HCT116 (cell line): ENCODE measurements around the gene MALL. TPM values are rescaled to one million over a fixed set of nuclear protein-coding genes. Genes with fewer than 3 reads are reported as not detected.

Experiments
- ATAC-seq: fragments of 200-7000 bp; cut with Tn5 transposase; 2 replicates; pipeline ENCODE4 v1.9.1; 2020; ENCODE audit warnings: mild to moderate bottlenecking, moderate library complexity
- Bru-seq: library from RNA; stranded (reverse); fragments of 400-500 nt; gene quantifications from one replicate; lab custom pipeline; 2021; lab: Mats Ljungman, UMichigan
- BruChase-seq, 2 experiments: library from RNA; stranded (reverse); fragments of 400-500 nt; gene quantifications; one replicate each; lab custom pipeline; 2021; lab: Mats Ljungman, UMichigan
- BruUV-seq: library from RNA; stranded (reverse); fragments of 400-500 nt; replicated peaks from 2 replicates; lab custom pipeline; 2021; lab: Mats Ljungman, UMichigan
- CTCF ChIA-PET: fragments of 300-600 bp; sonication (Branson Sonifier 250); formaldehyde crosslinking; loops from one replicate; lab custom pipeline; 2021; ENCODE audit warnings: antibody characterized with exemption; lab: Charles Lee
- POLR2A ChIA-PET: fragments of 300-600, 350-600 bp; sonication (Branson Sonifier 250); formaldehyde crosslinking; loops from one replicate; lab custom pipeline; 2021; ENCODE audit warnings: antibody characterized with exemption; lab: Charles Lee
- RAD21 ChIA-PET, 2 experiments: fragments of 300-600 bp; sonication (Branson Sonifier 250); formaldehyde crosslinking; loops; one replicate each; lab custom pipeline; 2023; ENCODE audit warnings: low total read pairs in 2 of 2; ENCODE audit not compliant: uncharacterized antibody in 2 of 2, unreplicated experiment in 2 of 2, low non-redundant PET in 1 of 2; lab: Charles Lee
- DNase-seq: peaks from one replicate; pipeline ENCODE4 v3.0.0-alpha.2; 2010; ENCODE audit warnings: low read depth, low spot score
- H2AFZ ChIP-seq: fragments of 200-600 bp; shearing (Covaris generic), sonication (generic); 2 replicates; pipeline ENCODE4 v1.6.1; 2017; ENCODE audit warnings: low read depth, mixed run types, mixed read lengths, antibody characterized with exemption, low read length; ENCODE audit not compliant: poor library complexity, severe bottlenecking
- H3K27ac ChIP-seq: 2 replicates; pipeline ENCODE4 v1.5.1; 2012; ENCODE audit warnings: low read depth, low read length
- H3K27me3 ChIP-seq: fragments of 200-600 bp; sonication (generic); 2 replicates; pipeline ENCODE4 v1.6.1; 2016; ENCODE audit warnings: mixed run types, low read length, mixed read lengths; ENCODE audit not compliant: insufficient read depth
- H3K36me3 ChIP-seq, 2 experiments: fragments of 200-500 bp in 1 of 2; fragments of 200-600 bp in 1 of 2; sonication (Bioruptor generic) in 1 of 2; sonication (generic) in 1 of 2; 2 replicates each; pipeline versions ENCODE4 v1.5.1 to v1.6.1; 2014 to 2016; ENCODE audit warnings: low read length in 2 of 2, inconsistent platforms in 1 of 2, mixed read lengths in 1 of 2, mixed run types in 1 of 2; ENCODE audit not compliant: insufficient read depth in 2 of 2, control insufficient read depth in 1 of 2
- H3K4me1 ChIP-seq, 2 experiments: fragments of 200-600 bp in 1 of 2; sonication (generic) in 1 of 2; 2 replicates each; pipeline versions ENCODE4 v1.5.1 to v1.6.1; 2012 to 2017; ENCODE audit warnings: low read length in 2 of 2, inconsistent platforms in 1 of 2, mild to moderate bottlenecking in 1 of 2, mixed read lengths in 1 of 2, mixed run types in 1 of 2, moderate library complexity in 1 of 2; ENCODE audit not compliant: insufficient read depth in 2 of 2, control insufficient read depth in 1 of 2
- H3K4me2 ChIP-seq: fragments of 200-600 bp; sonication (generic); 2 replicates; pipeline ENCODE4 v1.6.1; 2017; ENCODE audit warnings: mixed run types, low read length, mixed read lengths
- H3K4me3 ChIP-seq, 2 experiments: fragments of 200-600 bp in 1 of 2; sonication (generic) in 1 of 2; replicated peaks in 1 of 2; 2 replicates each; pipeline ENCODE4 v1.5.1; 2011 to 2016; ENCODE audit warnings: low read length in 2 of 2, control low read depth in 1 of 2, low read depth in 1 of 2, mild to moderate bottlenecking in 1 of 2, mixed read lengths in 1 of 2, mixed run types in 1 of 2
- H3K79me2 ChIP-seq: fragments of 200-600 bp; sonication (generic); 2 replicates; pipeline ENCODE4 v1.6.1; 2017; ENCODE audit warnings: mild to moderate bottlenecking, mixed run types, low read length, moderate library complexity, mixed read lengths; ENCODE audit not compliant: insufficient read depth
- H3K9ac ChIP-seq: fragments of 200-600 bp; sonication (generic); 2 replicates; pipeline ENCODE4 v1.6.1; 2016; ENCODE audit warnings: low read length, mixed read lengths
- H3K9me2 ChIP-seq: fragments of 200-600 bp; sonication (generic), shearing (Covaris generic); 2 replicates; pipeline ENCODE4 v1.6.1; 2017; ENCODE audit warnings: mixed run types, mild to moderate bottlenecking, moderate library complexity; ENCODE audit not compliant: insufficient read depth
- H3K9me3 ChIP-seq, 2 experiments: fragments of 200-500 bp in 1 of 2; fragments of 200-600 bp in 1 of 2; sonication (Bioruptor generic) in 1 of 2; sonication (generic) in 1 of 2; 2 replicates each; pipeline ENCODE4 v1.6.1; 2014 to 2017; ENCODE audit warnings: low read length in 2 of 2, mixed read lengths in 2 of 2, inconsistent platforms in 1 of 2, low read depth in 1 of 2, mild to moderate bottlenecking in 1 of 2, mixed run types in 1 of 2, moderate library complexity in 1 of 2; ENCODE audit not compliant: control insufficient read depth in 1 of 2, insufficient read depth in 1 of 2
- H4K20me1 ChIP-seq: fragments of 200-600 bp; sonication (generic), shearing (Covaris generic); 2 replicates; pipeline ENCODE4 v1.6.1; 2017; ENCODE audit warnings: mixed run types, mild to moderate bottlenecking, moderate library complexity; ENCODE audit not compliant: insufficient read depth
- CBX3 ChIP-seq: IDR thresholded peaks from 2 replicates; pipeline ENCODE4 v1.6.1; 2012; ENCODE audit warnings: low read depth
- EZH2 ChIP-seq: fragments of 200-600 bp; sonication (generic); IDR thresholded peaks from 2 replicates; pipeline ENCODE4 v1.6.1; 2017; ENCODE audit warnings: antibody characterized with exemption, mixed run types
- FOSL1 ChIP-seq: IDR thresholded peaks from 2 replicates; pipeline ENCODE4 v1.6.1; 2012; ENCODE audit warnings: low read depth
- MAX ChIP-seq: IDR thresholded peaks from 2 replicates; pipeline ENCODE4 v1.6.1; 2012
- POLR2AphosphoS5 ChIP-seq: IDR thresholded peaks from 2 replicates; pipeline ENCODE4 v1.6.1; 2011; ENCODE audit warnings: mild to moderate bottlenecking, low read depth, low read length, moderate library complexity
- REST ChIP-seq: IDR thresholded peaks from 2 replicates; pipeline ENCODE4 v1.6.1; 2012; ENCODE audit warnings: low read depth
- TCF7L2 ChIP-seq: IDR thresholded peaks from 2 replicates; pipeline ENCODE4 v1.7.0; 2011; ENCODE audit warnings: borderline replicate concordance, inconsistent platforms; ENCODE audit not compliant: insufficient read depth, insufficient read length; ENCODE audit errors: extremely low read depth
- ZBTB33 ChIP-seq: IDR thresholded peaks from 2 replicates; pipeline ENCODE4 v1.6.1; 2011; ENCODE audit warnings: mild to moderate bottlenecking, low read length, moderate library complexity; ENCODE audit not compliant: insufficient replicate concordance; ENCODE audit errors: extremely low read depth
- intact Hi-C: fragments of 100-400 bp; cut with micrococcal nuclease; formaldehyde crosslinking; loops from 2 replicates; pipeline ENCODE4 v1.10.0; 2022
- long read RNA-seq: library from polyadenylated mRNA; unstranded; transcript quantifications from one replicate; pipeline ENCODE4 v2.0.0, GENCODE V29; 2021; ENCODE audit not compliant: unreplicated experiment
- polyA plus RNA-seq: library from polyadenylated mRNA; unstranded; fragments of >200 nt; gene quantifications from 2 replicates; pipeline ENCODE4 v1.2.1, GENCODE V29; 2012; ENCODE audit warnings: missing spikeins
- total RNA-seq: library from RNA; stranded (reverse); gene quantifications from one replicate; pipeline ENCODE4 v1.2.1, GENCODE V29; 2021; ENCODE audit not compliant: unreplicated experiment

The MALL gene
- total RNA-seq, result 223 TPM
- polyA plus RNA-seq, result 92.3 and 120 TPM in 2 replicates
- Bru-seq, nascent RNA, result percentile 95 among the genes with signal in this experiment
- BruChase-seq, experiment 1, labeled RNA remaining after a 6-hour chase, result percentile 86 among the genes with signal in this experiment
- BruChase-seq, experiment 2, labeled RNA remaining after a 2-hour chase, result percentile 89 among the genes with signal in this experiment
- long read RNA-seq, transcript MALL-203 (2 exons, 1,070 nt), result minor isoform, 18 of 578 reads
- long read RNA-seq, transcript MALL-201 (4 exons, 3,061 nt), result major isoform, 417 of 578 reads
- long read RNA-seq, partial matches to known transcripts, result 53 of 578 reads
- long read RNA-seq, other reads (novel, unspliced or antisense), result 88 of 578 reads

GRCh38 chr2:110115291-110116032, at the start of gene MALL:
MALL (minus strand) TSS chr2:110115822; CDS start chr2:110115792, 30 bp downstream.
- Histone ChIP-seq H3K4me1 (peaks cover 23 to 73% of the 10 kb centered on the region in 2 experiments), H3K27ac (peak within 1 kb of the TSS; percentile 82), H2AFZ (no peak within 1 kb of the TSS), H3K27me3 (no peaks in the 10 kb centered on the region), H3K9me3 (no peaks in the 10 kb centered on the region), H3K9me2 (no peaks in the 10 kb centered on the region), H4K20me1 (no peaks in the 10 kb centered on the region), H3K4me2 (peak within 1 kb of the TSS; percentile 89), H3K4me3 (peak within 1 kb of the TSS; percentile 85 to 88), H3K36me3 (peaks cover 0 to 21% of the 10 kb centered on the region in 2 experiments; a peak in 1 of 4 replicates), H3K79me2 (peaks cover 59% of the 10 kb centered on the region), H3K9ac (peak within 1 kb of the TSS; percentile 91)
- intact Hi-C loops, result loop anchor here (2.0 kb wide), 1 partner anchor 41 kb away; no protein-coding TSS in a partner anchor
- ChIA-PET CTCF (interaction anchor here (0.8 to 2.4 kb wide), 11 partner anchors 7 to 51 kb away, joined by 3 to 41 read pairs (median 4); no protein-coding TSS in a partner anchor), POLR2A (interaction anchor here (2.0 to 3.1 kb wide), 2 partner anchors 9 to 26 kb away, joined by 4 to 37 read pairs; no protein-coding TSS in a partner anchor), RAD21 (interaction anchor here in 1 of 2 experiments (1.3 to 1.5 kb wide), 2 partner anchors 9 to 10 kb away, joined by 3 to 4 read pairs; no protein-coding TSS in a partner anchor)
- no TSS peak for BruUV-seq
- peak; percentile 60 for DNase-seq
- TF ChIP-seq EZH2 (no peak), TCF7L2 (peak; percentile 44), MAX (no peak), CBX3 (no peak), ZBTB33 (no peak), FOSL1 (no peak), REST (no peak), POLR2AphosphoS5 (peak; percentile 77)
- ATAC-seq, result peak; percentile 55
